MCF 10A (cell line): ENCODE data around the gene B4GALT1. TPM values are rescaled to one million over a fixed set of nuclear protein-coding genes. Genes with fewer than 3 reads are reported as not detected.
A peak's percentile ranks its signal among the peaks of the same experiment; 100 is the strongest.

Experiments used
- BruUV-seq: library from RNA; stranded (reverse); fragments of 400-500 nt; replicated peaks from 2 replicates; lab custom pipeline; 2021; lab: Mats Ljungman, UMichigan
- CTCF ChIA-PET: fragments of 300-600 bp; sonication (Branson Sonifier 250); formaldehyde crosslinking; extraction: SDS; loops from one replicate; lab custom pipeline; 2021; ENCODE audit warnings: antibody characterized with exemption, inconsistent platforms; lab: Yijun Ruan, JAX
- POLR2A ChIA-PET: fragments of 300-600, 350-650 bp; sonication (Branson Sonifier 250); formaldehyde crosslinking; extraction: SDS; loops from one replicate; lab custom pipeline; 2020; ENCODE audit warnings: antibody characterized with exemption, inconsistent platforms; lab: Yijun Ruan, JAX
- DNase-seq: peaks from one replicate; pipeline ENCODE4 v3.0.0-alpha.2; 2018; ENCODE audit not compliant: unreplicated experiment
- H3K27ac Mint-ChIP-seq: one replicate; pipeline ENCODE4 v1.8.0; 2022; ENCODE audit warnings: mild to moderate bottlenecking, low read depth, mixed read lengths; ENCODE audit not compliant: unreplicated experiment
- H3K27me3 Mint-ChIP-seq: one replicate; pipeline ENCODE4 v1.8.0; 2022; ENCODE audit warnings: mixed read lengths; ENCODE audit not compliant: insufficient read depth, unreplicated experiment
- H3K36me3 Mint-ChIP-seq: one replicate; pipeline ENCODE4 v1.8.0; 2022; ENCODE audit warnings: mild to moderate bottlenecking, moderate library complexity, mixed read lengths; ENCODE audit not compliant: insufficient read depth, unreplicated experiment
- H3K4me1 Mint-ChIP-seq: one replicate; pipeline ENCODE4 v1.8.0; 2022; ENCODE audit warnings: mixed read lengths; ENCODE audit not compliant: insufficient read depth, unreplicated experiment
- H3K4me3 Mint-ChIP-seq: one replicate; pipeline ENCODE4 v1.8.0; 2022; ENCODE audit warnings: mild to moderate bottlenecking, moderate library complexity, mixed read lengths; ENCODE audit not compliant: unreplicated experiment
- H3K9me3 Mint-ChIP-seq: one replicate; pipeline ENCODE4 v1.8.0; 2022; ENCODE audit warnings: mixed read lengths; ENCODE audit not compliant: unreplicated experiment
- CTCF ChIP-seq: fragments of 200-600 bp; IDR thresholded peaks from one replicate; pipeline ENCODE4 v1.8.0; 2022; ENCODE audit warnings: antibody characterized with exemption, mild to moderate bottlenecking; ENCODE audit not compliant: unreplicated experiment
- intact Hi-C: fragments of 100-400 bp; cut with micrococcal nuclease; formaldehyde crosslinking; loops from 2 replicates; pipeline ENCODE4 v1.14.1; 2022
- total RNA-seq: library from RNA; stranded (reverse); gene quantifications from 2 replicates; pipeline ENCODE4 v1.2.3, GENCODE V29; 2022

The B4GALT1 gene
- total RNA-seq, 1 experiment from 2014 or later = 184 TPM

GRCh38 chr9:33135031-33135461 is 32.1 kb downstream of the B4GALT1 start:
- DNase-seq = no peak
- ChIA-PET CTCF (no interaction called here), POLR2A (interaction anchor here (0.7 to 14.7 kb wide), 3 partner anchors 16 to 129 kb away, joined by 3 to 242 read pairs (median 67); partner anchors contain the start of genes B4GALT1 and BAG1)
- TF ChIP-seq CTCF = no peak
- intact Hi-C loops = no loop called here
- Mint-ChIP-seq H3K27ac (no peak overlapping the region), H3K4me1 (peaks cover 66% of the 10 kb centered on the region), H3K4me3 (no peak overlapping the region), H3K36me3 (peaks cover 92% of the 10 kb centered on the region), H3K27me3 (no peaks in the 10 kb centered on the region), H3K9me3 (no peaks in the 10 kb centered on the region)
- no TSS peak for BruUV-seq

- no peaks in the 10 kb centered on the region for H3K9me3 Mint-ChIP-seq
- no TSS peak for BruUV-seq
- DNase-seq = peak; percentile 82
- peaks cover 95% of the 10 kb centered on the region for H3K36me3 Mint-ChIP-seq
- ChIA-PET POLR2A (interaction anchor here (0.6 to 14.7 kb wide), 10 partner anchors 10 to 572 kb away, joined by 3 to 242 read pairs (median 4); partner anchors contain the start of gene B4GALT1), CTCF (interaction anchor here (0.6 to 2.6 kb wide), 7 partner anchors 22 to 98 kb away, joined by 3 to 13 read pairs (median 6); partner anchors contain the start of gene B4GALT1)
- H3K4me1 Mint-ChIP-seq = peaks cover 63% of the 10 kb centered on the region
- H3K4me3 Mint-ChIP-seq = no peak overlapping the region
- H3K27me3 Mint-ChIP-seq = no peaks in the 10 kb centered on the region
- intact Hi-C loops = loop anchor here (2.0 kb wide), 1 partner anchor 34 kb away; the partner anchor contains the start of gene B4GALT1
- H3K27ac Mint-ChIP-seq = peak overlapping the region; percentile 16
- no peak for TF ChIP-seq CTCF
Observed at GRCh38 chr9:33133186-33133585, 34.0 kb downstream of the B4GALT1 start.

GRCh38 chr9:33131790-33132772 is 35.1 kb downstream of the B4GALT1 start:
- ChIA-PET CTCF (interaction anchor here (0.6 to 2.6 kb wide), 5 partner anchors 26 to 99 kb away, joined by 3 to 13 read pairs (median 6); partner anchors contain the start of gene B4GALT1), POLR2A (interaction anchor here (0.5 to 14.7 kb wide), 15 partner anchors 11 to 133 kb away, joined by 3 to 242 read pairs (median 4); partner anchors contain the start of genes B4GALT1, BAG1 and CHMP5)
- peaks cover 97% of the 10 kb centered on the region for H3K36me3 Mint-ChIP-seq
- no peak for TF ChIP-seq CTCF
- H3K4me1 Mint-ChIP-seq = peaks cover 65% of the 10 kb centered on the region
- H3K9me3 Mint-ChIP-seq = no peaks in the 10 kb centered on the region
- no TSS peak for BruUV-seq
- intact Hi-C loops = loop anchor here (1.0 to 2.0 kb wide), 2 partner anchors 35 to 51 kb away; partner anchors contain the start of gene B4GALT1
- no peak overlapping the region for H3K4me3 Mint-ChIP-seq
- peak overlapping the region; percentile 16 for H3K27ac Mint-ChIP-seq
- peak; percentile 84 for DNase-seq
- H3K27me3 Mint-ChIP-seq = no peaks in the 10 kb centered on the region
